ENCODE measurements around the gene NT5C2.

DNA sequence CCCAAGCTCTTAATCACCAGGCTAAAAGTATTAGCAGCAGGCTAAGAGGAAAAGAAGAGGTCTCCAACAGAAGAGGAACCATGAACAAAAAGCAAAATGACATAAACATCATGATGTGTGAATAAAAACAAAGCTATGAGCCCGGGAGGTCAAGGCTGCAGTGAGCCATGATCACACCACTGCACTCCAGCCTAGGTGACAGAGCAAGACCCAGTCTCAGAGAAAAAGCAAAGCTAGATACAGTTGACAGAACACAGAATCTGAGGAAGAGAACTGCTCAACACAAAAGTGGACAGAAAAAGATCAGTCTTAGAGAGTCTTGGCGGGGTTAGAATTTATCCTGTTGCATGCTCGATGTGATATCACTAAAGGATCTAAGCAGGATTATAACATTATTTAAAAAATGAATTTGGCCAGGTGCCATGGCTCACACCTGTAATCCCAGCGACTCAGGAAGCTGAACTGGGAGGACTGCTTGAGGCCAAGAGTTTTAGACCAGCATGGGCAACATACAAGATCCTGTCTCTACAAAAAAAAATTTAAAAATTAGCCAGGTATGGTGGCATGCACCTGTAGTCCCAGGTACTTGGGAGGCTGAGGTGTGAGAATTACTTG, 37.5 kb downstream of the NT5C2 start:
- TF ChIP-seq, protein P1, sequence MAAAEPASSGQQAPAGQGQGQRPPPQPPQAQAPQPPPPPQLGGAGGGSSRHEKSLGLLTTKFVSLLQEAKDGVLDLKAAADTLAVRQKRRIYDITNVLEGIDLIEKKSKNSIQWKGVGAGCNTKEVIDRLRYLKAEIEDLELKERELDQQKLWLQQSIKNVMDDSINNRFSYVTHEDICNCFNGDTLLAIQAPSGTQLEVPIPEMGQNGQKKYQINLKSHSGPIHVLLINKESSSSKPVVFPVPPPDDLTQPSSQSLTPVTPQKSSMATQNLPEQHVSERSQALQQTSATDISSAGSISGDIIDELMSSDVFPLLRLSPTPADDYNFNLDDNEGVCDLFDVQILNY (CRISPR knock-in tag; IDR thresholded peaks at IDR 0.05): no peak
- TF ChIP-seq ELF4 (CRISPR knock-in tag; IDR thresholded peaks at IDR 0.05; ENCODE audit: low read depth) (no peak), CREB1 (CRISPR knock-in tag; IDR thresholded peaks at IDR 0.05) (no peak)
